Measurements from ENCODE around the gene AQP2.

GRCh38 chr12:49944718-49945117, 5.8 kb upstream of the AQP2 start:
- no peak for TF ChIP-seq POLR2AphosphoS5 (IDR thresholded peaks at IDR 0.05; ENCODE audit: low read depth, low read length)
- no peak for TF ChIP-seq YY1 (IDR thresholded peaks at IDR 0.05; ENCODE audit: extremely low read depth, insufficient replicate concordance, low read depth, low read length)
- TF ChIP-seq CTCF (IDR thresholded peaks at IDR 0.05 in 2 of 3, conservative IDR thresholded peaks at IDR 0.05 in 1 of 3; ENCODE audit: borderline replicate concordance in 1 of 3, insufficient read depth in 1 of 3, low read depth in 2 of 3, low read length in 2 of 3) = no peak
- TF ChIP-seq POLR2A (IDR thresholded peaks at IDR 0.05; ENCODE audit: borderline replicate concordance, extremely low read depth, insufficient read depth, insufficient read length) = no peak
- TF ChIP-seq EZH2 (IDR thresholded peaks at IDR 0.05) = no peak
- TF ChIP-seq ZBTB33 (IDR thresholded peaks at IDR 0.05; ENCODE audit: extremely low read depth, insufficient replicate concordance, low read length) = no peak
- TF ChIP-seq CEBPB (IDR thresholded peaks at IDR 0.05; ENCODE audit: low read depth) = no peak
- no peak for TF ChIP-seq JUND (IDR thresholded peaks at IDR 0.05)

Data from HCT116 (cell line).